GM18907 (cell line): Measurements from ENCODE around the gene ARHGEF16.

Experiments used
- ATAC-seq: cut with Tn5 transposase; IDR thresholded peaks from one replicate; pipeline ENCODE4 v1.9.1; 2021; ENCODE audit warnings: mild to moderate bottlenecking, moderate library complexity; ENCODE audit not compliant: unreplicated experiment

Gene ARHGEF16

GRCh38 chr1:3498986-3499385, 44.5 kb downstream of the ARHGEF16 start:
- ATAC-seq, result no peak

GRCh38 chr1:3499611-3500010, 45.1 kb downstream of the ARHGEF16 start:
- no peak for ATAC-seq

- ATAC-seq, result no peak
These were observed 45.9 kb downstream of the ARHGEF16 start for GRCh38 chr1:3500265-3500835.

- ATAC-seq, result no peak
These were observed 47.0 kb downstream of the ARHGEF16 start for GRCh38 chr1:3501437-3501836.

- ATAC-seq, result no peak
These were observed 47.6 kb downstream of the ARHGEF16 start for GRCh38 chr1:3501856-3502640.

GRCh38 chr1:3502641-3503524, 48.4 kb downstream of the ARHGEF16 start:
- ATAC-seq, result no peak

- no peak for ATAC-seq
These were observed 49.0 kb downstream of the ARHGEF16 start for GRCh38 chr1:3503525-3503886.

- ATAC-seq, result no peak
These were observed 49.8 kb downstream of the ARHGEF16 start for GRCh38 chr1:3504151-3504821.

GRCh38 chr1:3504822-3505153, 50.3 kb downstream of the ARHGEF16 start:
- ATAC-seq, result no peak

- ATAC-seq, result no peak
These were observed 50.7 kb downstream of the ARHGEF16 start for GRCh38 chr1:3505161-3505560.

- ATAC-seq, result no peak
These were observed 51.6 kb downstream of the ARHGEF16 start for GRCh38 chr1:3506041-3506440.

- no peak for ATAC-seq
These were observed 52.5 kb downstream of the ARHGEF16 start for GRCh38 chr1:3506943-3507342.

GRCh38 chr1:3507636-3508275, 53.3 kb downstream of the ARHGEF16 start:
- ATAC-seq, result no peak

- ATAC-seq, result no peak
These were observed 54.4 kb downstream of the ARHGEF16 start for GRCh38 chr1:3508757-3509415.

- ATAC-seq, result no peak
These were observed 55.3 kb downstream of the ARHGEF16 start for GRCh38 chr1:3509721-3510120.

- no peak for ATAC-seq
These were observed 55.9 kb downstream of the ARHGEF16 start for GRCh38 chr1:3510136-3510955.

- no peak for ATAC-seq
These were observed 56.4 kb downstream of the ARHGEF16 start for GRCh38 chr1:3510956-3511250.

GRCh38 chr1:3511306-3511705, 56.8 kb downstream of the ARHGEF16 start:
- no peak for ATAC-seq

GRCh38 chr1:3511856-3512255, 57.4 kb downstream of the ARHGEF16 start:
- ATAC-seq, result no peak

GRCh38 chr1:3514404-3514803, 59.9 kb downstream of the ARHGEF16 start:
- no peak for ATAC-seq
